SU-DHL-6 (cell line): ENCODE results near the gene FBXW4.

ENCODE experiments used
- CTCF ChIP-seq: fragments of 200-600 bp; sonication (generic); IDR thresholded peaks from one replicate; pipeline ENCODE4 v1.5.1; 2017; ENCODE audit warnings: antibody characterized with exemption, mild to moderate bottlenecking, low read length, moderate library complexity; ENCODE audit not compliant: insufficient read depth, poor library complexity, severe bottlenecking
- EZH2phosphoT487 ChIP-seq: fragments of 200-600 bp; sonication (generic), shearing (Covaris generic); conservative IDR thresholded peaks from 2 replicates; pipeline ENCODE4 v1.6.1; 2018; ENCODE audit warnings: mild to moderate bottlenecking, antibody characterized with exemption, low read length, moderate library complexity, mixed read lengths

- TF ChIP-seq CTCF, result no peak
- TF ChIP-seq EZH2phosphoT487, result no peak
Measured at GRCh38 chr10:101625821-101626412, 69.1 kb downstream of the FBXW4 start.
